Umbilical cord (tissue), 2 donors: ENCODE results near the gene GTF3C5. TPM values are rescaled to one million over a fixed set of nuclear protein-coding genes. Genes with fewer than 3 reads are reported as not detected.
A peak's percentile ranks its signal among the peaks of the same experiment; 100 is the strongest.
"Not testable (repeated sequence)": the region's sequence is repeated elsewhere in the genome, so short reads cannot be mapped to it uniquely, and the experiment has no call there.

ENCODE experiments used
- DNase-seq: peaks from one replicate; pipeline ENCODE4 v3.0.0-alpha.2; 2015; ENCODE audit warnings: low spot score
- total RNA-seq: library from RNA; depleted of rRNA; stranded (reverse); fragments of >200 nt; gene quantifications from one replicate; pipeline ENCODE4 v1.2.3, GENCODE V29; 2014; ENCODE audit warnings: low replicate concordance; ENCODE audit not compliant: insufficient read depth

GTF3C5 gene
- total RNA-seq, 1 donor from 2014 or later = 15.4 TPM

GRCh38 chr9:133054194-133054890 is 23.5 kb downstream of the GTF3C5 start:
- no peak for DNase-seq

DNA sequence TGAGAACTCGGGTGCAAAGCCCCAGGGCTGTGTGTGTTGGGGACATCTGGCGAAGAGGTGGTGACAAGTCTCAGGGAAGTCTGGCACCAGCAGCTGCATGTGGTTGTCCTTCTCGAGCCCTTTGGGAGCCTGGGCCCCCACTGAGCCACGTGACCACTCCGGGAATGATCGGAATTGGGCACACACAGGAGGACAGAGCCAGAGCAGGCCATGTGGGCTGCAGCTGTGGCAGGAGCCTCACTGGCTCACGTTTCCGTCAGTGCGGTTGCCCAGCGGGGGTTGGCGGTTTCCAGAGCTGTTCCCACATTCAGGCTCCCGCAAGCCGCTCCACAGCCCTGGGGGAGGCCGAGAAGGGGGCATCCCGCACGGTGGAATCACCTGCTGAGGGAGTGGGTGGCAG is 24.2 kb downstream of the GTF3C5 start:
- DNase-seq = peak; percentile 35

- no peak for DNase-seq
These were observed 25.1 kb downstream of the GTF3C5 start for GRCh38 chr9:133055788-133056420.

- no peak for DNase-seq
These were observed 25.7 kb downstream of the GTF3C5 start for GRCh38 chr9:133056533-133056932.

DNA sequence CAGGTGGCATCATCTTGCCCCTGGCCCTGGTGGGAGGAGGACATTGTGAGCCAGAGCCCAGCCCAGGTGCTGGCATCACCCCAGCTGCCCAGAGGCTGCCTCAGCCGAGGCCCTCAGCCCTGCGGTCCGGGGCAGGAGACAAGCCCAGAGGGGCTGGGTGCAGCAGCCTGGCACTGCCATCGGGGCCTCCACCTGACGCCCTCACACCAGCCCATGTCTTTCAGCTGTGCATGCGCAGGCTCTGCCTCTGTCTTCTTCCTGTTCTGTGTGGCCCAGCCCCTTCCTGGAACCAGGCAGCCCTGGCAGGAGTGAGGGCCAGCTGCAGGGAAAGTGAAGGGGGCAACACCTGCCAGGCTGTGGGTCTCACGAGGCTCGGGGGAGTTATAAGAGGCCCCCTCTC is 26.2 kb downstream of the GTF3C5 start:
- DNase-seq = no peak

- no peak for DNase-seq
These were observed 26.8 kb downstream of the GTF3C5 start for GRCh38 chr9:133057553-133057952.

- no peak for DNase-seq
These were observed 27.3 kb downstream of the GTF3C5 start for GRCh38 chr9:133058071-133058470.

- no peak for DNase-seq
These were observed 27.9 kb downstream of the GTF3C5 start for GRCh38 chr9:133058550-133059320.

DNA sequence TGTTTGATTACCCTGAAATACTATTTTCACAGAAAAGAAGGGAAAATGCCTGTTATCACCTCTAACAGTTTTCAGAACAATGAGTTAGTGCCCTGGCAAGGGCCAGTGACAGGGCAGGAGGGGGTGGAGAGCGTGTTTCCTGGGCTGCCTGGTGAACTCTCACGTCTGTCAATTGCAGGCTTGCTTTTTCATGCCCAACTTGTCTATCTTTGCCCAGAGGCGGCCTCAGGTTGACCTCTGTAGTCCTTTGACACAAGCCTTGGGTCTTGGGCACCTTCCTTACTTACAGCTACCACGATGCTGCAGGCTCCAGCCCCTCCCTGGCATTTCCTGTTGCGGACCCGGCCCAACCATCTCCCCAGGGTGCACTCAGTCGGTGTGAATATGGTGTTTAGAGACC is 28.8 kb downstream of the GTF3C5 start:
- DNase-seq = no peak

DNA sequence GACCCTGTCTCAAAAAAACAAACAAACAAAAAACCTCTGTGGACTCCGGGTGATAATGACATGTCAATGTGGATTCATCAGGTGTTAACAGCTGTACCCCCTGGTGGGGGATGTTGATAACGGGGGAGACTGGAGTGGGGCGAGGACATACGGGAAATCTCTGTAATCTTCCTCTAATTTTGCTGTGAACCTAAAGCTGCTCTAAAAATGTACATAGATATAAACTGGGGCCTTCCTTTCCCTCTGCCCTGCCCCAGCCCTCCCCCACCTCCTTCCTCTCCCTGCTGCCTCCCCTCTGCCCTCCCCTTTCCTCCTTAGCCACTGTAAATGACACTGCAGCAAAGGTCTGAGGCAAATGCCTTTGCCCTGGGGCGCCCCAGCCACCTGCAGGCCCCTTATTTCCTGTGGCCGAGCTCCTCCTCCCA is 29.6 kb downstream of the GTF3C5 start:
- no peak for DNase-seq

- DNase-seq = not testable (repeated sequence)
These were observed 30.4 kb downstream of the GTF3C5 start for GRCh38 chr9:133061019-133061763.

DNA sequence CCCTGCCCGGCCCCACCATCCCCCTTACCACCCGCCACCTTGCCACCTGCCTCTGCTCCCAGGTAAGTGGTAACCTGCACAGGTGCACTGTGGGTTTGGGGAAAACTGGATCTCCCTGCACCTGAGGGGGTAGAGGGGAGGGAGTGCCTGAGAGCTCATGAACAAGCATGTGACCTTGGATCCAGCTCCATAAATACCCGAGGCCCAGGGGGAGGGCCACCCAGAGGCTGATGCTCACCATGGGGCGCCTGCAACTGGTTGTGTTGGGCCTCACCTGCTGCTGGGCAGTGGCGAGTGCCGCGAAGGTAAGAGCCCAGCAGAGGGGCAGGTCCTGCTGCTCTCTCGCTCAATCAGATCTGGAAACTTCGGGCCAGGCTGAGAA is 31.0 kb downstream of the GTF3C5 start, which contains the start of gene CEL:
Gene CEL (plus strand): TSS at position 218 of the 382 bp plus-strand sequence. CDS start 22 bp downstream, at position 240.
- DNase-seq = not testable (repeated sequence)

- DNase-seq = not testable (repeated sequence)
These were observed 31.8 kb downstream of the GTF3C5 start for GRCh38 chr9:133062569-133062968.

DNA sequence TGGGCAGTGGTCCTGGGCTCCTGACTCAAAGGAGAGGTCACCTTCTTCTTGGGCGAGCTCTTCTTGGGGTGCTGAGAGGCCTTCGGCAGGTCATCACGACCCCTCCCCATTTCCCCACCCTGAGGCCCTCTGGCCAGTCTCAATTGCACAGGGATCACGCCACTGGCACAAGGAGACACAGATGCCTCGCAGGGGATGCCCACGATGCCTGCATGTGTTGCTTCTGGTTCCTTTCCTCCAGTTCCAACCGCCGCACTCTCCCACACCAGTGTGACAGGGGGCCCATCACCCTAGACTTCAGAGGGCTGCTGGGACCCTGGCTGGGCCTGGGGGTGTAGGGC is 32.3 kb downstream of the GTF3C5 start:
- DNase-seq = no peak

GRCh38 chr9:133063500-133064231 is 32.9 kb downstream of the GTF3C5 start:
- DNase-seq = no peak

DNA sequence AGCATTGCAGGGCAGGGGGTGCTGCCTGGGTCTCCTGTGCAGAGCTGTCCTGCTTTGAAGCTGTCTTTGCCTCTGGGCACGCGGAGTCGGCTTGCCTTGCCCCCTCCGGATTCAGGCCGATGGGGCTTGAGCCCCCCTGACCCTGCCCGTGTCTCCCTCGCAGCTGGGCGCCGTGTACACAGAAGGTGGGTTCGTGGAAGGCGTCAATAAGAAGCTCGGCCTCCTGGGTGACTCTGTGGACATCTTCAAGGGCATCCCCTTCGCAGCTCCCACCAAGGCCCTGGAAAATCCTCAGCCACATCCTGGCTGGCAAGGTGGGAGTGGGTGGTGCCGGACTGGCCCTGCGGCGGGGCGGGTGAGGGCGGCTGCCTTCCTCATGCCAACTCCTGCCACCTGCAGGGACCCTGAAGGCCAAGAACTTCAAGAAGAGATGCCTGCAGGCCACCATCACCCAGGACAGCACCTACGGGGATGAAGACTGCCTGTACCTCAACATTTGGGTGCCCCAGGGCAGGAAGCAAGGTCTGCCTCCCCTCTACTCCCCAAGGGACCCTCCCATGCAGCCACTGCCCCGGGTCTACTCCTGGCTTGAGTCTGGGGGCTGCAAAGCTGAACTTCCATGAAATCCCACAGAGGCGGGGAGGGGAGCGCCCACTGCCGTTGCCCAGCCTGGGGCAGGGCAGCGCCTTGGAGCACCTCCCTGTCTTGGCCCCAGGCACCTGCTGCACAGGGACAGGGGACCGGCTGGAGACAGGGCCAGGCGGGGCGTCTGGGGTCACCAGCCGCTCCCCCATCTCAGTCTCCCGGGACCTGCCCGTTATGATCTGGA is 33.7 kb downstream of the GTF3C5 start:
- DNase-seq = no peak

GRCh38 chr9:133065070-133065388 is 34.2 kb downstream of the GTF3C5 start:
- DNase-seq = no peak

DNA sequence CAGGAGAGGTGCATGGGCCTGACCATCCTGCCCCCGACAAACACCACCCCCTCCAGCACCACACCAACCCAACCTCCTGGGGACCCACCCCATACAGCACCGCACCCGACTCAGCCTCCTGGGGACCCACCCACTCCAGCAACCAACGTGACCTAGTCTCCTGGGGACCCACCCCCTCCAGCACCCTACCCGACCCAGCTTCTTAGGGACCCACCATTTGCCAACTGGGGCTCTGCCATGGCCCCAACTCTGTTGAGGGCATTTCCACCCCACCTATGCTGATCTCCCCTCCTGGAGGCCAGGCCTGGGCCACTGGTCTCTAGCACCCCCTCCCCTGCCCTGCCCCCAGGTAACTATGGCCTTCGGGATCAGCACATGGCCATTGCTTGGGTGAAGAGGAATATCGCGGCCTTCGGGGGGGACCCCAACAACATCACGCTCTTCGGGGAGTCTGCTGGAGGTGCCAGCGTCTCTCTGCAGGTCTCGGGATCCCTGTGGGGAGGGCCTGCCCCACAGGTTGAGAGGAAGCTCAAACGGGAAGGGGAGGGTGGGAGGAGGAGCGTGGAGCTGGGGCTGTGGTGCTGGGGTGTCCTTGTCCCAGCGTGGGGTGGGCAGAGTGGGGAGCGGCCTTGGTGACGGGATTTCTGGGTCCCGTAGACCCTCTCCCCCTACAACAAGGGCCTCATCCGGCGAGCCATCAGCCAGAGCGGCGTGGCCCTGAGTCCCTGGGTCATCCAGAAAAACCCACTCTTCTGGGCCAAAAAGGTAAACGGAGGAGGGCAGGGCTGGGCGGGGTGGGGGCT is 35.6 kb downstream of the GTF3C5 start:
- no peak for DNase-seq

DNA sequence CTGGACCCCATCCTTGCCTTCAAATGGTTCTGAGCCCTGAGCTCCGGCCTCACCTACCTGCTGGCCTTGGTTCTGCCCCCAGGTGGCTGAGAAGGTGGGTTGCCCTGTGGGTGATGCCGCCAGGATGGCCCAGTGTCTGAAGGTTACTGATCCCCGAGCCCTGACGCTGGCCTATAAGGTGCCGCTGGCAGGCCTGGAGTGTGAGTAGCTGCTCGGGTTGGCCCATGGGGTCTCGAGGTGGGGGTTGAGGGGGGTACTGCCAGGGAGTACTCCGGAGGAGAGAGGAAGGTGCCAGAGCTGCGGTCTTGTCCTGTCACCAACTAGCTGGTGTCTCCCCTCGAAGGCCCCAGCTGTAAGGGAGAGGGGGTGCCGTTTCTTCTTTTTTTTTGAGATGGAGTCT is 36.2 kb downstream of the GTF3C5 start:
- no peak for DNase-seq

DNA sequence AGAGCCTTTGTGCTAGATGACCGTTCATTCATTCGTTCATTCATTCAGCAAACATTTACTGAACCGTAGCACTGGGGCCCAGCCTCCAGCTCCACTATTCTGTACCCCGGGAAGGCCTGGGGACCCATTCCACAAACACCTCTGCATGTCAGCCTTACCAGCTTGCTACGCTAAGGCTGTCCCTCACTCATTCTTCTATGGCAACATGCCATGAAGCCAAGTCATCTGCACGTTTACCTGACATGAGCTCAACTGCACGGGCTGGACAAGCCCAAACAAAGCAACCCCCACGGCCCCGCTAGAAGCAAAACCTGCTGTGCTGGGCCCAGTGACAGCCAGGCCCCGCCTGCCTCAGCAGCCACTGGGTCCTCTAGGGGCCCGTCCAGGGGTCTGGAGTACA is 37.0 kb downstream of the GTF3C5 start:
- DNase-seq = peak; percentile 70
